ENCODE results near the gene FHIT. TPM values are rescaled to one million over a fixed set of nuclear protein-coding genes. Genes with fewer than 3 reads are reported as not detected.

FHIT gene
- total RNA-seq, 1 donor from 2014 or later: 5.7 TPM

- Histone ChIP-seq H3K4me3 (no peak overlapping the region), H3K9me3 (ENCODE audit: low read depth) (no peaks in the 10 kb centered on the region), H3K4me1 (no peaks in the 10 kb centered on the region), H3F3A (ENCODE audit: low read depth) (no peaks in the 10 kb centered on the region), H3K9ac (no peak overlapping the region), H4K20me1 (ENCODE audit: low read depth) (no peaks in the 10 kb centered on the region), H2AFZ (replicated peaks) (no peak overlapping the region), H3K4me2 (no peak overlapping the region), H3K79me2 (ENCODE audit: low read depth) (no peaks in the 10 kb centered on the region), H3K27me3 (no peaks in the 10 kb centered on the region), H3K27ac (no peak overlapping the region), H3K36me3 (no peaks in the 10 kb centered on the region)
- H3K4me3 Mint-ChIP-seq: no peak overlapping the region
- H3K9me3 Mint-ChIP-seq: peaks cover 2% of the 10 kb centered on the region
- H3K36me3 Mint-ChIP-seq: no peaks in the 10 kb centered on the region
- no peaks in the 10 kb centered on the region for H3K27me3 Mint-ChIP-seq (ENCODE audit: insufficient read depth, low read depth)
- DNase-seq (ENCODE audit: low spot score): no peak
- no peak overlapping the region for H3K27ac Mint-ChIP-seq
- TF ChIP-seq CTCF (IDR thresholded peaks at IDR 0.05) (no peak), EZH2 (IDR thresholded peaks at IDR 0.05) (no peak), EZH2phosphoT487 (IDR thresholded peaks at IDR 0.05) (no peak)
- H3K4me1 Mint-ChIP-seq: no peaks in the 10 kb centered on the region
Measured at GRCh38 chr3:60269377-60269776, 981.9 kb downstream of the FHIT start.

GRCh38 chr3:60268123-60268522 lies 983.1 kb downstream of the FHIT start:
- H3F3A ChIP-seq (ENCODE audit: low read depth): no peaks in the 10 kb centered on the region
- H3K27ac ChIP-seq: no peak overlapping the region
- TF ChIP-seq EZH2phosphoT487 (IDR thresholded peaks at IDR 0.05) (no peak), EZH2 (IDR thresholded peaks at IDR 0.05) (no peak), CTCF (IDR thresholded peaks at IDR 0.05) (no peak)
- H3K9me3 Mint-ChIP-seq: no peaks in the 10 kb centered on the region
- DNase-seq (ENCODE audit: low spot score): no peak
- no peak overlapping the region for H3K4me2 ChIP-seq
- no peaks in the 10 kb centered on the region for H3K27me3 Mint-ChIP-seq (ENCODE audit: insufficient read depth, low read depth)
- no peak overlapping the region for H3K4me3 ChIP-seq
- H2AFZ ChIP-seq (replicated peaks): no peak overlapping the region
- no peak overlapping the region for H3K27ac Mint-ChIP-seq
- no peak overlapping the region for H3K4me3 Mint-ChIP-seq
- H3K4me1 Mint-ChIP-seq: no peaks in the 10 kb centered on the region
- H4K20me1 ChIP-seq (ENCODE audit: low read depth): no peaks in the 10 kb centered on the region
- H3K36me3 ChIP-seq: no peaks in the 10 kb centered on the region
- no peaks in the 10 kb centered on the region for H3K9me3 ChIP-seq (ENCODE audit: low read depth)
- no peaks in the 10 kb centered on the region for H3K79me2 ChIP-seq (ENCODE audit: low read depth)
- H3K36me3 Mint-ChIP-seq: no peaks in the 10 kb centered on the region
- no peak overlapping the region for H3K9ac ChIP-seq
- no peaks in the 10 kb centered on the region for H3K27me3 ChIP-seq
- H3K4me1 ChIP-seq: no peaks in the 10 kb centered on the region

DNA sequence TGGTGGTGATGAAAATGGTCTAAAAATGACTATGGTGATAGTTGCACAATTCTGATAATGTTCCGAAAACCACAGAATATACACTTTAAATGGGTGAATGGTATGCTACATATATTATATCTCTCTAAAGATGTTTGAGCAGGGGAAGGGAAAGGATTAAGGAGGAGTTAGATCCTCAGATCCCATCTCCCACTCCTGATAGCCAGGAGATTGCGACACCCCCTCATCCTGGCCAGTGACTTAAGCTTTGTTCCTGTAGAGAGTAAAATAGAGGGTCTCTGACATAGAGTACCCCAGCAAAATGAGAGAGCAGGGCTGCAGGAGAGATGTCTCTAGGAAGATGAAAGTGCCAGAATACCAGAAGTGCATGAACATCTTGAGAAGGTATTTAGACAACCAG lies 984.8 kb downstream of the FHIT start:
- no peaks in the 10 kb centered on the region for H3F3A ChIP-seq (ENCODE audit: low read depth)
- H3K36me3 ChIP-seq: no peaks in the 10 kb centered on the region
- no peaks in the 10 kb centered on the region for H4K20me1 ChIP-seq (ENCODE audit: low read depth)
- DNase-seq (ENCODE audit: low spot score): no peak
- H3K4me1 ChIP-seq: no peaks in the 10 kb centered on the region
- H3K4me2 ChIP-seq: no peak overlapping the region
- H3K36me3 Mint-ChIP-seq: no peaks in the 10 kb centered on the region
- H3K79me2 ChIP-seq (ENCODE audit: low read depth): no peaks in the 10 kb centered on the region
- no peaks in the 10 kb centered on the region for H3K27me3 ChIP-seq
- H3K4me3 ChIP-seq: no peak overlapping the region
- no peak overlapping the region for H3K9ac ChIP-seq
- H3K27me3 Mint-ChIP-seq (ENCODE audit: insufficient read depth, low read depth): no peaks in the 10 kb centered on the region
- no peaks in the 10 kb centered on the region for H3K9me3 Mint-ChIP-seq
- TF ChIP-seq EZH2phosphoT487 (IDR thresholded peaks at IDR 0.05) (no peak), EZH2 (IDR thresholded peaks at IDR 0.05) (no peak), CTCF (IDR thresholded peaks at IDR 0.05) (no peak)
- H3K27ac ChIP-seq: no peak overlapping the region
- no peak overlapping the region for H3K27ac Mint-ChIP-seq
- H3K4me1 Mint-ChIP-seq: no peaks in the 10 kb centered on the region
- no peak overlapping the region for H2AFZ ChIP-seq (replicated peaks)
- H3K9me3 ChIP-seq (ENCODE audit: low read depth): no peaks in the 10 kb centered on the region
- H3K4me3 Mint-ChIP-seq: no peak overlapping the region

Data from neural progenitor cell (in vitro differentiated cells).